HCT116 (cell line): ENCODE results near the gene SLC34A3. TPM values are rescaled to one million over a fixed set of nuclear protein-coding genes. Genes with fewer than 3 reads are reported as not detected.

ENCODE experiments used
- ATAC-seq: fragments of 200-7000 bp; cut with Tn5 transposase; 2 replicates; pipeline ENCODE4 v1.9.1; 2020; ENCODE audit warnings: mild to moderate bottlenecking, moderate library complexity
- BruUV-seq: library from RNA; stranded (reverse); fragments of 400-500 nt; replicated peaks from 2 replicates; lab custom pipeline; 2021; lab: Mats Ljungman, UMichigan
- CTCF ChIA-PET: fragments of 300-600 bp; sonication (Branson Sonifier 250); formaldehyde crosslinking; loops from one replicate; lab custom pipeline; 2021; ENCODE audit warnings: antibody characterized with exemption; lab: Charles Lee
- POLR2A ChIA-PET: fragments of 300-600, 350-600 bp; sonication (Branson Sonifier 250); formaldehyde crosslinking; loops from one replicate; lab custom pipeline; 2021; ENCODE audit warnings: antibody characterized with exemption; lab: Charles Lee
- RAD21 ChIA-PET, 2 experiments: fragments of 300-600 bp; sonication (Branson Sonifier 250); formaldehyde crosslinking; loops; one replicate each; lab custom pipeline; 2023; ENCODE audit warnings: low total read pairs in 2 of 2; ENCODE audit not compliant: uncharacterized antibody in 2 of 2, unreplicated experiment in 2 of 2, low non-redundant PET in 1 of 2; lab: Charles Lee
- DNase-seq: peaks from one replicate; pipeline ENCODE4 v3.0.0-alpha.2; 2010; ENCODE audit warnings: low read depth, low spot score
- H2AFZ ChIP-seq: fragments of 200-600 bp; shearing (Covaris generic), sonication (generic); 2 replicates; pipeline ENCODE4 v1.6.1; 2017; ENCODE audit warnings: low read depth, mixed run types, mixed read lengths, antibody characterized with exemption, low read length; ENCODE audit not compliant: poor library complexity, severe bottlenecking
- H3K27ac ChIP-seq: 2 replicates; pipeline ENCODE4 v1.5.1; 2012; ENCODE audit warnings: low read depth, low read length
- H3K27me3 ChIP-seq: fragments of 200-600 bp; sonication (generic); 2 replicates; pipeline ENCODE4 v1.6.1; 2016; ENCODE audit warnings: mixed run types, low read length, mixed read lengths; ENCODE audit not compliant: insufficient read depth
- H3K36me3 ChIP-seq, 2 experiments: fragments of 200-500 bp in 1 of 2; fragments of 200-600 bp in 1 of 2; sonication (Bioruptor generic) in 1 of 2; sonication (generic) in 1 of 2; 2 replicates each; pipeline versions ENCODE4 v1.5.1 to v1.6.1; 2014 to 2016; ENCODE audit warnings: low read length in 2 of 2, inconsistent platforms in 1 of 2, mixed read lengths in 1 of 2, mixed run types in 1 of 2; ENCODE audit not compliant: insufficient read depth in 2 of 2, control insufficient read depth in 1 of 2
- H3K4me1 ChIP-seq, 2 experiments: fragments of 200-600 bp in 1 of 2; sonication (generic) in 1 of 2; 2 replicates each; pipeline versions ENCODE4 v1.5.1 to v1.6.1; 2012 to 2017; ENCODE audit warnings: low read length in 2 of 2, inconsistent platforms in 1 of 2, mild to moderate bottlenecking in 1 of 2, mixed read lengths in 1 of 2, mixed run types in 1 of 2, moderate library complexity in 1 of 2; ENCODE audit not compliant: insufficient read depth in 2 of 2, control insufficient read depth in 1 of 2
- H3K4me2 ChIP-seq: fragments of 200-600 bp; sonication (generic); 2 replicates; pipeline ENCODE4 v1.6.1; 2017; ENCODE audit warnings: mixed run types, low read length, mixed read lengths
- H3K4me3 ChIP-seq, 2 experiments: fragments of 200-600 bp in 1 of 2; sonication (generic) in 1 of 2; replicated peaks in 1 of 2; 2 replicates each; pipeline ENCODE4 v1.5.1; 2011 to 2016; ENCODE audit warnings: low read length in 2 of 2, control low read depth in 1 of 2, low read depth in 1 of 2, mild to moderate bottlenecking in 1 of 2, mixed read lengths in 1 of 2, mixed run types in 1 of 2
- H3K79me2 ChIP-seq: fragments of 200-600 bp; sonication (generic); 2 replicates; pipeline ENCODE4 v1.6.1; 2017; ENCODE audit warnings: mild to moderate bottlenecking, mixed run types, low read length, moderate library complexity, mixed read lengths; ENCODE audit not compliant: insufficient read depth
- H3K9ac ChIP-seq: fragments of 200-600 bp; sonication (generic); 2 replicates; pipeline ENCODE4 v1.6.1; 2016; ENCODE audit warnings: low read length, mixed read lengths
- H3K9me2 ChIP-seq: fragments of 200-600 bp; sonication (generic), shearing (Covaris generic); 2 replicates; pipeline ENCODE4 v1.6.1; 2017; ENCODE audit warnings: mixed run types, mild to moderate bottlenecking, moderate library complexity; ENCODE audit not compliant: insufficient read depth
- H3K9me3 ChIP-seq, 2 experiments: fragments of 200-500 bp in 1 of 2; fragments of 200-600 bp in 1 of 2; sonication (Bioruptor generic) in 1 of 2; sonication (generic) in 1 of 2; 2 replicates each; pipeline ENCODE4 v1.6.1; 2014 to 2017; ENCODE audit warnings: low read length in 2 of 2, mixed read lengths in 2 of 2, inconsistent platforms in 1 of 2, low read depth in 1 of 2, mild to moderate bottlenecking in 1 of 2, mixed run types in 1 of 2, moderate library complexity in 1 of 2; ENCODE audit not compliant: control insufficient read depth in 1 of 2, insufficient read depth in 1 of 2
- H4K20me1 ChIP-seq: fragments of 200-600 bp; sonication (generic), shearing (Covaris generic); 2 replicates; pipeline ENCODE4 v1.6.1; 2017; ENCODE audit warnings: mixed run types, mild to moderate bottlenecking, moderate library complexity; ENCODE audit not compliant: insufficient read depth
- CEBPB ChIP-seq: IDR thresholded peaks from 2 replicates; pipeline ENCODE4 v1.6.1; 2012; ENCODE audit warnings: low read depth
- ELF1 ChIP-seq: IDR thresholded peaks from 2 replicates; pipeline ENCODE4 v1.6.1; 2012; ENCODE audit warnings: low read depth, borderline replicate concordance
- EZH2 ChIP-seq: fragments of 200-600 bp; sonication (generic); IDR thresholded peaks from 2 replicates; pipeline ENCODE4 v1.6.1; 2017; ENCODE audit warnings: antibody characterized with exemption, mixed run types
- POLR2A ChIP-seq: IDR thresholded peaks from 2 replicates; pipeline ENCODE4 v1.7.0; 2011; ENCODE audit warnings: borderline replicate concordance; ENCODE audit not compliant: insufficient read depth, insufficient read length; ENCODE audit errors: extremely low read depth
- POLR2AphosphoS5 ChIP-seq: IDR thresholded peaks from 2 replicates; pipeline ENCODE4 v1.6.1; 2011; ENCODE audit warnings: mild to moderate bottlenecking, low read depth, low read length, moderate library complexity
- RAD21 ChIP-seq: IDR thresholded peaks from 2 replicates; pipeline ENCODE4 v1.6.1; 2012; ENCODE audit warnings: low read depth, mild to moderate bottlenecking
- REST ChIP-seq: IDR thresholded peaks from 2 replicates; pipeline ENCODE4 v1.6.1; 2012; ENCODE audit warnings: low read depth
- TCF7L2 ChIP-seq: IDR thresholded peaks from 2 replicates; pipeline ENCODE4 v1.7.0; 2011; ENCODE audit warnings: borderline replicate concordance, inconsistent platforms; ENCODE audit not compliant: insufficient read depth, insufficient read length; ENCODE audit errors: extremely low read depth
- YY1 ChIP-seq: IDR thresholded peaks from 2 replicates; pipeline ENCODE4 v1.6.1; 2011; ENCODE audit warnings: low read length, low read depth, moderate library complexity, mild to moderate bottlenecking; ENCODE audit not compliant: insufficient replicate concordance; ENCODE audit errors: extremely low read depth
- ZFX ChIP-seq: fragments of 450-650 bp; IDR thresholded peaks from 2 replicates; pipeline ENCODE4 v1.6.1; 2017
- ZNF274 ChIP-seq: fragments of 200-500 bp; sonication (Bioruptor generic); IDR thresholded peaks from 2 replicates; pipeline ENCODE4 v1.6.1; 2014; ENCODE audit warnings: mild to moderate bottlenecking, low read depth, low read length, inconsistent platforms
- intact Hi-C: fragments of 100-400 bp; cut with micrococcal nuclease; formaldehyde crosslinking; loops from 2 replicates; pipeline ENCODE4 v1.10.0; 2022
- total RNA-seq: library from RNA; stranded (reverse); gene quantifications from one replicate; pipeline ENCODE4 v1.2.1, GENCODE V29; 2021; ENCODE audit not compliant: unreplicated experiment

Gene SLC34A3
- total RNA-seq, 1 experiment from 2014 or later: 0.15 TPM

- ChIA-PET POLR2A (interaction anchor here (1.2 kb wide), 1 partner anchor 19 kb away, joined by 3 read pairs; the partner anchor contains the start of gene TUBB4B), CTCF (no interaction called here), RAD21 (no interaction called here)
- no TSS peak for BruUV-seq
- DNase-seq: no peak
- Histone ChIP-seq H4K20me1 (no peaks in the 10 kb centered on the region), H3K4me2 (peak overlapping the region; percentile 74), H3K4me1 (peaks cover 51 to 80% of the 10 kb centered on the region in 2 experiments), H3K9me2 (no peaks in the 10 kb centered on the region), H2AFZ (no peak overlapping the region), H3K4me3 (peak overlapping the region; percentile 50 to 60), H3K27ac (peak overlapping the region; percentile 98; the same call in 1 of the 2 replicates), H3K79me2 (no peaks in the 10 kb centered on the region), H3K27me3 (no peaks in the 10 kb centered on the region), H3K36me3 (no peaks in the 10 kb centered on the region), H3K9ac (peak overlapping the region; percentile 59), H3K9me3 (no peaks in the 10 kb centered on the region)
- TF ChIP-seq CEBPB (no peak), ELF1 (no peak), TCF7L2 (no peak), ZNF274 (no peak), POLR2AphosphoS5 (no peak), RAD21 (no peak), POLR2A (no peak), EZH2 (no peak), YY1 (no peak), ZFX (no peak), REST (no peak)
- no peak for ATAC-seq
- intact Hi-C loops: loop anchor here (2.0 to 10.0 kb wide), 3 partner anchors 17 to 437 kb away; partner anchors contain the start of genes NDOR1 and TMEM203
These were observed 9.1 kb upstream of the SLC34A3 start for GRCh38 chr9:137221506-137222111.
